ENCODE results near the gene PNLIPRP2.

- no peak for TF ChIP-seq CTCF (conservative IDR thresholded peaks at IDR 0.05; ENCODE audit: low read length)
- no peak for TF ChIP-seq EZH2phosphoT487 (IDR thresholded peaks at IDR 0.05; ENCODE audit: borderline replicate concordance, low read depth, low read length)
Observed at GRCh38 chr10:116660860-116661259, 40.1 kb downstream of the PNLIPRP2 start.
